Progenitor cell of endocrine pancreas (in vitro differentiated cells): ENCODE data around the gene CARTPT. TPM values are rescaled to one million over a fixed set of nuclear protein-coding genes. Genes with fewer than 3 reads are reported as not detected.

ENCODE experiments used
- DNase-seq: peaks from one replicate; pipeline ENCODE4 v3.0.0; 2021; ENCODE audit warnings: low spot score; ENCODE audit not compliant: unreplicated experiment
- H3K27ac Mint-ChIP-seq: 2 replicates; pipeline ENCODE4 v1.8.0; 2021; ENCODE audit warnings: mild to moderate bottlenecking, moderate library complexity, mixed read lengths
- H3K27me3 Mint-ChIP-seq: 2 replicates; pipeline ENCODE4 v1.8.0; 2021; ENCODE audit warnings: mixed read lengths
- H3K36me3 Mint-ChIP-seq: 2 replicates; pipeline ENCODE4 v1.8.0; 2022; ENCODE audit warnings: mixed read lengths; ENCODE audit not compliant: insufficient read depth
- H3K4me1 Mint-ChIP-seq: 2 replicates; pipeline ENCODE4 v1.8.0; 2021; ENCODE audit warnings: low read depth, mixed read lengths
- H3K4me3 Mint-ChIP-seq: 2 replicates; pipeline ENCODE4 v1.8.0; 2021; ENCODE audit warnings: low read depth, mild to moderate bottlenecking, moderate library complexity, mixed read lengths
- H3K9me3 Mint-ChIP-seq: 2 replicates; pipeline ENCODE4 v1.8.0; 2021; ENCODE audit warnings: low read depth, mixed read lengths
- CTCF ChIP-seq: fragments of 200-600 bp; sonication (generic); IDR thresholded peaks from one replicate; pipeline ENCODE4 v1.5.0; 2021; ENCODE audit warnings: antibody characterized with exemption, mild to moderate bottlenecking; ENCODE audit not compliant: unreplicated experiment
- total RNA-seq: library from RNA; stranded (reverse); gene quantifications from 2 replicates; pipeline ENCODE4 v1.2.1, GENCODE V29; 2021

Gene CARTPT
- total RNA-seq, 1 donor from 2014 or later, result not detected

- Mint-ChIP-seq H3K4me3 (no peak overlapping the region), H3K27me3 (peaks cover 9% of the 10 kb centered on the region), H3K27ac (no peak overlapping the region)
Measured at GRCh38 chr5:71684309-71684708, 34.8 kb upstream of the CARTPT start.

GRCh38 chr5:71693828-71694427 lies 25.1 kb upstream of the CARTPT start:
- Mint-ChIP-seq H3K27me3 (peaks cover 3% of the 10 kb centered on the region), H3K27ac (peak overlapping the region; percentile 65), H3K4me3 (peak overlapping the region; percentile 22), H3K36me3 (no peaks in the 10 kb centered on the region), H3K9me3 (no peaks in the 10 kb centered on the region), H3K4me1 (peaks cover 13% of the 10 kb centered on the region)
- no peak for TF ChIP-seq CTCF
- DNase-seq, result no peak

More at GRCh38 chr5:71684309-71684708, 34.8 kb upstream of the CARTPT start:
- peaks cover 2% of the 10 kb centered on the region for H3K36me3 Mint-ChIP-seq
- no peaks in the 10 kb centered on the region for H3K4me1 Mint-ChIP-seq
- TF ChIP-seq CTCF, result no peak
- no peak for DNase-seq
- peaks cover 18% of the 10 kb centered on the region for H3K9me3 Mint-ChIP-seq

GRCh38 chr5:71695071-71695470 lies 24.0 kb upstream of the CARTPT start:
- H3K9me3 Mint-ChIP-seq, result no peaks in the 10 kb centered on the region

GRCh38 chr5:71695595-71695994 lies 23.5 kb upstream of the CARTPT start:
- Mint-ChIP-seq H3K9me3 (no peaks in the 10 kb centered on the region), H3K27me3 (peaks cover 3% of the 10 kb centered on the region), H3K4me3 (no peak overlapping the region), H3K36me3 (no peaks in the 10 kb centered on the region), H3K27ac (no peak overlapping the region), H3K4me1 (peaks cover 14% of the 10 kb centered on the region)
- no peak for TF ChIP-seq CTCF
- DNase-seq, result no peak

More at GRCh38 chr5:71695071-71695470, 24.0 kb upstream of the CARTPT start:
- no peak for DNase-seq
- Mint-ChIP-seq H3K27me3 (peaks cover 3% of the 10 kb centered on the region), H3K4me3 (no peak overlapping the region), H3K36me3 (no peaks in the 10 kb centered on the region), H3K4me1 (peaks cover 14% of the 10 kb centered on the region), H3K27ac (no peak overlapping the region)
- no peak for TF ChIP-seq CTCF

GRCh38 chr5:71697967-71698366 lies 21.1 kb upstream of the CARTPT start:
- Mint-ChIP-seq H3K27ac (no peak overlapping the region), H3K4me3 (no peak overlapping the region), H3K9me3 (no peaks in the 10 kb centered on the region), H3K27me3 (peaks cover 16% of the 10 kb centered on the region), H3K4me1 (peaks cover 14% of the 10 kb centered on the region), H3K36me3 (no peaks in the 10 kb centered on the region)
- DNase-seq, result no peak
- TF ChIP-seq CTCF, result peak; percentile 57
